Thyroid gland (tissue), 4 donors: ENCODE measurements around the gene BAIAP3.

Experiments
- POLR2A ChIP-seq, 2 donors: fragments of 450-650 bp; IDR thresholded peaks; one replicate each; pipeline ENCODE4 v1.6.1; 2017; ENCODE audit warnings: antibody characterized with exemption in 2 of 2, mild to moderate bottlenecking in 2 of 2, moderate library complexity in 1 of 2
- TF ChIP-seq, protein P1 (sequence below), 6 experiments: fragments of 200-600 bp in 3 of 6; fragments of 450-650 bp in 3 of 6; sonication (generic) in 3 of 6; IDR thresholded peaks; one replicate each; pipeline ENCODE4 v1.5.1; 2016 to 2019; ENCODE audit warnings: antibody characterized with exemption in 6 of 6, mild to moderate bottlenecking in 2 of 6, inconsistent platforms in 1 of 6, moderate library complexity in 1 of 6

DNA sequence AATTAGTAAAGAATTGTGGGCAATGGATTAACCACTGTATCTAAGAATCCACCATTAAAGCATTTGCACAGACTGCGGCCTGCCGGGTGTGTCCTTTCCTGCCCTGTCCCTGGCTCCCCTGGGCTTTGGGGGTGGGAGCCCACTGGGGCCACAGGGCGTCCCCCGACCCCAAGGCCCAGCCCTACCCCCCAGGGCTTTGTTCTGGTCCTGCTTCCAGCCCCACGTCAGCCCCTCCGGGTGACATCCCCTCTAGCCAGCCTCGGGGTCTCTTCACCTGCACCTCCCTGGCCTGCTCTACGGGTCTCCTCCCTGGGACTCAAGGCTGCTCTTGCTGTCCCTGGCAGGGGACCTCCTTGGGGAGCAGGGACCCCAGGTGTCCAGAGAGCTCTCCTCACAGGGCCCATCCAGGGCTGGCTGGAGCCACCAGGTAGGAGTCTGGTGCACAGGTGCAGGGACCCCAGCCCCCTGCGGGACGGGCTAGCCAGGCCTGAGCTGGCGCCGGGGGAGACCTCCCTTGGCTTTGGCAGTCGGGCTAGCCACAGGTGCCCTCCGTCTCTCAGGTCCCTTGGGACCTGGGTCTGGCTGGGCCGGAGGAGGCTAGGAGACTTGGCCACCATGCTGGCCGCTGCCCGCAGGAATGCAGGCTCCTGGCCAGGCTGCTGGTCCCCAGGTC is 6.4 kb upstream of the BAIAP3 start:
- TF ChIP-seq, protein P1, sequence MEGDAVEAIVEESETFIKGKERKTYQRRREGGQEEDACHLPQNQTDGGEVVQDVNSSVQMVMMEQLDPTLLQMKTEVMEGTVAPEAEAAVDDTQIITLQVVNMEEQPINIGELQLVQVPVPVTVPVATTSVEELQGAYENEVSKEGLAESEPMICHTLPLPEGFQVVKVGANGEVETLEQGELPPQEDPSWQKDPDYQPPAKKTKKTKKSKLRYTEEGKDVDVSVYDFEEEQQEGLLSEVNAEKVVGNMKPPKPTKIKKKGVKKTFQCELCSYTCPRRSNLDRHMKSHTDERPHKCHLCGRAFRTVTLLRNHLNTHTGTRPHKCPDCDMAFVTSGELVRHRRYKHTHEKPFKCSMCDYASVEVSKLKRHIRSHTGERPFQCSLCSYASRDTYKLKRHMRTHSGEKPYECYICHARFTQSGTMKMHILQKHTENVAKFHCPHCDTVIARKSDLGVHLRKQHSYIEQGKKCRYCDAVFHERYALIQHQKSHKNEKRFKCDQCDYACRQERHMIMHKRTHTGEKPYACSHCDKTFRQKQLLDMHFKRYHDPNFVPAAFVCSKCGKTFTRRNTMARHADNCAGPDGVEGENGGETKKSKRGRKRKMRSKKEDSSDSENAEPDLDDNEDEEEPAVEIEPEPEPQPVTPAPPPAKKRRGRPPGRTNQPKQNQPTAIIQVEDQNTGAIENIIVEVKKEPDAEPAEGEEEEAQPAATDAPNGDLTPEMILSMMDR (IDR thresholded peaks at IDR 0.05), result no peak
- no peak for TF ChIP-seq POLR2A (IDR thresholded peaks at IDR 0.05)
